Glutamatergic neuron (in vitro differentiated cells): ENCODE results near the gene CAMKK1. TPM values are rescaled to one million over a fixed set of nuclear protein-coding genes. Genes with fewer than 3 reads are reported as not detected.
A peak's percentile ranks its signal among the peaks of the same experiment; 100 is the strongest.

ENCODE experiments used
- DNase-seq: peaks from one replicate; pipeline ENCODE4 v3.0.0; 2022
- H3K27ac Mint-ChIP-seq: one replicate; pipeline ENCODE4 v1.8.0; 2020; ENCODE audit warnings: mild to moderate bottlenecking, mixed read lengths, inconsistent platforms; ENCODE audit not compliant: unreplicated experiment
- H3K27me3 Mint-ChIP-seq: one replicate; pipeline ENCODE4 v1.8.0; 2020; ENCODE audit warnings: mild to moderate bottlenecking, moderate library complexity, mixed read lengths, inconsistent platforms; ENCODE audit not compliant: unreplicated experiment
- H3K36me3 Mint-ChIP-seq: one replicate; pipeline ENCODE4 v1.8.0; 2020; ENCODE audit warnings: mild to moderate bottlenecking, mixed read lengths, inconsistent platforms; ENCODE audit not compliant: unreplicated experiment
- H3K4me1 Mint-ChIP-seq: one replicate; pipeline ENCODE4 v1.8.0; 2020; ENCODE audit warnings: mild to moderate bottlenecking, low read depth, mixed read lengths, inconsistent platforms; ENCODE audit not compliant: unreplicated experiment
- H3K4me3 Mint-ChIP-seq: one replicate; pipeline ENCODE4 v1.8.0; 2020; ENCODE audit warnings: mild to moderate bottlenecking, mixed read lengths, inconsistent platforms; ENCODE audit not compliant: unreplicated experiment
- H3K9me3 Mint-ChIP-seq: one replicate; pipeline ENCODE4 v1.8.0; 2020; ENCODE audit warnings: mild to moderate bottlenecking, moderate library complexity, mixed read lengths, inconsistent platforms; ENCODE audit not compliant: unreplicated experiment
- total RNA-seq: library from RNA; stranded (reverse); fragmentation: NEBNext Ultra II Directional; extraction: Animal tissue kit (Norgen Biotek cat#: 25700); gene quantifications from one replicate; pipeline ENCODE4 v1.2.1, GENCODE V29; 2021; ENCODE audit not compliant: unreplicated experiment
- TF ChIP-seq, protein P1 (sequence below): fragments of 200-600 bp; sonication (generic); IDR thresholded peaks from one replicate; pipeline ENCODE4 v1.5.0; 2021; ENCODE audit not compliant: partially characterized antibody, unreplicated experiment

The CAMKK1 gene
- total RNA-seq, 1 donor from 2014 or later: 41.3 TPM

DNA sequence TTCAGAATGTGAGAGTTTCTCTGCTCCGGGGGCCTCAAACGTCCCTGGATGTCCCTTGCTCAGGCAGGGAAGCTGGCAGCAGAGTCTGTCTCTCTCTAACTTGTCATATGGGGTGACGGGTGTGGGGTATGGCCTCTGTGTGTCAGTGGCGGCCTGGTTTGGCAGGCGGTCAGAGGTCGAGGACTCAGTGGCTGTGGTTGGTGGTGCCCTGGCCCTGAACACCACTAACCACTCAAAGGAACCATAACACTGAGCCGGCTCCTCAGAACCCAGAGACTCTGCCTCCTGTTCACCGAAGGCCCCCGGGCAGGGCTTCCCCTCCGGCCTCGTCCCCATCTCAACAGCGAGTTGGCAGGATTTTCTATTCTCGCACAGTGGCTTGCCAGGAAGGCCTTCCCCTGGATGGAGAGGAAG, 22.7 kb upstream of the CAMKK1 start:
- DNase-seq: no peak
- Mint-ChIP-seq H3K9me3 (peaks cover 4% of the 10 kb centered on the region), H3K27ac (no peak overlapping the region), H3K4me3 (no peak overlapping the region), H3K36me3 (no peaks in the 10 kb centered on the region), H3K4me1 (peaks cover 17% of the 10 kb centered on the region), H3K27me3 (peaks cover 8% of the 10 kb centered on the region)
- TF ChIP-seq, protein P1, sequence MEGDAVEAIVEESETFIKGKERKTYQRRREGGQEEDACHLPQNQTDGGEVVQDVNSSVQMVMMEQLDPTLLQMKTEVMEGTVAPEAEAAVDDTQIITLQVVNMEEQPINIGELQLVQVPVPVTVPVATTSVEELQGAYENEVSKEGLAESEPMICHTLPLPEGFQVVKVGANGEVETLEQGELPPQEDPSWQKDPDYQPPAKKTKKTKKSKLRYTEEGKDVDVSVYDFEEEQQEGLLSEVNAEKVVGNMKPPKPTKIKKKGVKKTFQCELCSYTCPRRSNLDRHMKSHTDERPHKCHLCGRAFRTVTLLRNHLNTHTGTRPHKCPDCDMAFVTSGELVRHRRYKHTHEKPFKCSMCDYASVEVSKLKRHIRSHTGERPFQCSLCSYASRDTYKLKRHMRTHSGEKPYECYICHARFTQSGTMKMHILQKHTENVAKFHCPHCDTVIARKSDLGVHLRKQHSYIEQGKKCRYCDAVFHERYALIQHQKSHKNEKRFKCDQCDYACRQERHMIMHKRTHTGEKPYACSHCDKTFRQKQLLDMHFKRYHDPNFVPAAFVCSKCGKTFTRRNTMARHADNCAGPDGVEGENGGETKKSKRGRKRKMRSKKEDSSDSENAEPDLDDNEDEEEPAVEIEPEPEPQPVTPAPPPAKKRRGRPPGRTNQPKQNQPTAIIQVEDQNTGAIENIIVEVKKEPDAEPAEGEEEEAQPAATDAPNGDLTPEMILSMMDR: no peak

DNA sequence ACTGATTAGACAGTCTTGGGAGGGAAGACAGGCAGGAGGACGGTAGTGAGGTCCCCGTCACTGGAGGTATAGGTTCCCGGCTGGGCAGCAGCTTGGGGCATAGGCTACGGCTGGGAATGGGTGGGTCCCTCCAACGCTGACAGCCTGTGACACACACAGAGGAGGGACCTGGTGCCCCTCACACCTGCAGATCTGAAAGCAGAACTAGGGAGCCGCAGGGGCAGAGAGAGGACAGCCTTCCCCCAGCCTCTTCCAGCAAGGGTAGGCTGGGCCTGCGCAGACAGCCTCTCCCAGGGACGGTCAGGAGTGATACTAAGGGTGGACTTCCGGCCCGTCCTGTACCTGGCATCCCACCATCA, 21.4 kb upstream of the CAMKK1 start:
- no peak for DNase-seq
- Mint-ChIP-seq H3K4me1 (peaks cover 18% of the 10 kb centered on the region), H3K9me3 (peaks cover 4% of the 10 kb centered on the region), H3K27me3 (peaks cover 8% of the 10 kb centered on the region), H3K4me3 (no peak overlapping the region), H3K36me3 (no peaks in the 10 kb centered on the region), H3K27ac (no peak overlapping the region)
- TF ChIP-seq, protein P1: no peak

DNA sequence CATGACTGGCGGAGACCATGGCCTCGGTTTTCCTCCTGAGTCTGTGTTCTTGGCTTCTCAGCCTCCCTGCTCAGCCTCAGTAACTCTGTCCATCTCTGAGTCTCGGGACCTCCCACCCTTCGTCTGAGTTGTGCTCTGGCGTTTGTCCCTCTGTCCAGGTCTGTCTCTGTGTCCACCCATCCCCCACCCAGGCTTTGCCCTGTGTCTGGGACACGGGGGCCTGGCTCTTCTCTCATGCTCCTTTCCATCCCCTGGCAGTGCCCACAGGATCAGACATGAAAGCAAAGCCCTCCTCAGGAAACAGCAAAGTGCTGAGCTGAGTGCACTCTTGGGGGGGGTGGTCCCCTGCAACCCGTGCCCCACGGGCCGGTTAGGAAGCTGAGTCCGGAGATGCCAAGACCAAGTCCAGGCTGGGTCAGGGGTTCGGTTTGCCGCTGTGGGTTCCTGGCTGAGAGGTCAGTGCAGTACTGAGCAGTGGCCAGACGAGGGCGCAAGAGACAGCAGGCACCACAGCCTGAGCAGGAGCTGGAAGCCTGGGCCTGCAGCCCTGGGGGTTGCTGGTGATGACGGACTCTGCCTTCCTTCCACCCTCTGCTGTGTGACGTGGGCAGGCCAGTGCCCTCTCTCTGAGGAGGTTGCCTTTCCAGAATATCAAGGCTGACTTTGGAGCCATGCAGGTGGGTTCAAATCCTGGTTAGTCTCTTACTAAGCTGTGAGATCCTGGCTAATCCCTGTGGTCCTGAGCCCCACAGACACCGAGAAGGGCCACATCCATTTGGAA, 20.9 kb upstream of the CAMKK1 start:
- TF ChIP-seq, protein P1: peak; percentile 96
- Mint-ChIP-seq H3K27me3 (peaks cover 8% of the 10 kb centered on the region), H3K36me3 (no peaks in the 10 kb centered on the region), H3K27ac (no peak overlapping the region), H3K9me3 (peaks cover 4% of the 10 kb centered on the region), H3K4me3 (no peak overlapping the region), H3K4me1 (peaks cover 19% of the 10 kb centered on the region)
- peak; percentile 91 for DNase-seq

DNA sequence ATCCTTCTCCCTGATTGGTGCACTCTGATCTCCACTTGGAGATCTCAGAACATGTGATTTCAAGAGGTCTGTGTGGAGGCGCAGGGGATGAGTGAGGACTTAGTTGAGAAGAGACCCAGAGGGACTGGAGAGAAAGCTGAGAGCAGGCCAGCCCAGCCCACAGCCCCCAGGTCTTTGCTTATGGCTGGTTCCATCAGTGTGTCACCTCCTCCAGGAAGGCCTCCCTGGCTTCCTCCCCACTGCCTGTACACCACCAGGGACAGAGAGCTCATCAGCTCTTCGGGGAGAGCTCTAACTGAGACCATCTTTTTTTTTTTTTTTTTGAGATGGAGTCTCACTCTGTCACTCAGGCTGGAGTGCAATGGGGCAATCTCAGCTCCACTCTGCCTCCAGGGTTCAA, 20.0 kb upstream of the CAMKK1 start:
- Mint-ChIP-seq H3K9me3 (peaks cover 4% of the 10 kb centered on the region), H3K4me3 (no peak overlapping the region), H3K4me1 (peaks cover 15% of the 10 kb centered on the region), H3K27ac (peak overlapping the region; percentile 56), H3K27me3 (peaks cover 8% of the 10 kb centered on the region), H3K36me3 (no peaks in the 10 kb centered on the region)
- TF ChIP-seq, protein P1: no peak
- no peak for DNase-seq

DNA sequence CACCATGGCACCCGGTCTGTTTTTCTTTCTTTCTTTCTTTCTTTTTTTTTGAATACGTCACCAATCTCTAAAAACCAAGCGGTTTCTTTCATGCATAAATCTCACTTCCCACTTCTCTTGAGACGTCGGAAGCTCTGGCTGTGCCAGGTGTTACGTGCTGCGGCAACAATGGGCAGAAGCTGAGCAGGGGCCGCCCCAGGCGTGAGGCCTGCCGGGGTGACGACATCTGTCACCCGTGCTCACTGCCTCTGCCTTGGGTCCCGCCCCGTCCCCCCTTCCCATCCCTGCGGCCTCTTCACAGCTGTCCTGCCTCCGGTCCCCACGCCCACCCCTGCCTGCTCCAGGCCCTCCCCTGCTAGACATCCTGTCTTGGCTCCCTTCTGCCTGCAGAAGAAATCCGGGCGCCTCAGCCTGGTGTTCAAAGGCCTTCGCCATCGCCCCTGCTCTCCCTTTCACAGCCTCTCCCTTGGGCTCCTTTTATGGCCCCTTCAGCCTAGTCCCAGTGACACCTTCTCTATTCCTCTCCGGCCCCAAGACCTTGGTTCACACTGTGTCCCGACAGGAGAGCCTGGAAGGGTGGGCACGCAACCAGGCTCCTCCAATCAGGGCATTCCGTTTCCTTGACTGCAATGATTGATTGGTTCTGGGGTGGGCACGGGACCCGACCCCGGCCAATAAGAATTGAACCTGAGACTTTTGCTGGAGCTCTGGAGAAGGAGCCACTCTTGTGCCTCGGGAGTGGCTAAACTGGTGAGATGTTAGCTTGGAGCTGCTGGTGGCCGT, 18.6 kb upstream of the CAMKK1 start:
- H3K9me3 Mint-ChIP-seq: peaks cover 5% of the 10 kb centered on the region
- H3K4me3 Mint-ChIP-seq: peak overlapping the region; percentile 53
- peak; percentile 81 for DNase-seq
- peak overlapping the region; percentile 97 for H3K27ac Mint-ChIP-seq
- TF ChIP-seq, protein P1: no peak
- no peaks in the 10 kb centered on the region for H3K36me3 Mint-ChIP-seq
- peaks cover 12% of the 10 kb centered on the region for H3K27me3 Mint-ChIP-seq
- H3K4me1 Mint-ChIP-seq: peaks cover 19% of the 10 kb centered on the region
